ENCODE results near the gene SLC1A4. TPM values are rescaled to one million over a fixed set of nuclear protein-coding genes. Genes with fewer than 3 reads are reported as not detected.
"Not testable (repeated sequence)": the region's sequence is repeated elsewhere in the genome, so short reads cannot be mapped to it uniquely, and the experiment has no call there.

The SLC1A4 gene
- total RNA-seq, 2 donors from 2014 or later, result 24.2 to 33.8 TPM

- H3K9me3 ChIP-seq, result no peaks in the 10 kb centered on the region
- DNase-seq (ENCODE audit: low spot score) (no peak), ATAC-seq (ENCODE audit: insufficient number of reproducible peaks, low FRiP score, low read depth) (no peak)
- no peaks in the 10 kb centered on the region for H3K27me3 ChIP-seq (replicated peaks; ENCODE audit: insufficient read depth)
- no peak overlapping the region for H3K27ac ChIP-seq
- no peak overlapping the region for H3K4me3 ChIP-seq
- no peaks in the 10 kb centered on the region for H3K36me3 ChIP-seq
- TF ChIP-seq CTCF (IDR thresholded peaks at IDR 0.05), result no peak
- H3K4me1 ChIP-seq (ENCODE audit: control insufficient read depth in 1 of 2, low read depth in 2 of 2), result peaks cover 0 to 15% of the 10 kb centered on the region in 2 donors
Measured at GRCh38 chr2:65033178-65033577, 44.0 kb downstream of the SLC1A4 start.

GRCh38 chr2:65033667-65034066 lies 44.5 kb downstream of the SLC1A4 start:
- not testable (repeated sequence) for H3K9me3 ChIP-seq; H3K27ac ChIP-seq; H3K27me3 ChIP-seq (replicated peaks; ENCODE audit: insufficient read depth); H3K4me3 ChIP-seq; ATAC-seq (ENCODE audit: insufficient number of reproducible peaks, low FRiP score, low read depth); H3K36me3 ChIP-seq; DNase-seq (ENCODE audit: low spot score)
- H3K4me1 ChIP-seq (ENCODE audit: control insufficient read depth in 1 of 2, low read depth in 2 of 2), result peaks cover 0 to 14% of the 10 kb centered on the region in 2 donors

GRCh38 chr2:65035351-65035943 lies 46.2 kb downstream of the SLC1A4 start:
- no peak for ATAC-seq (ENCODE audit: insufficient number of reproducible peaks, low FRiP score, low read depth)
- H3K36me3 ChIP-seq, result no peaks in the 10 kb centered on the region
- H3K4me1 ChIP-seq (ENCODE audit: control insufficient read depth in 1 of 2, low read depth in 2 of 2), result peaks cover 0 to 14% of the 10 kb centered on the region in 2 donors
- DNase-seq (ENCODE audit: low spot score), result no peak
- no peak overlapping the region for H3K4me3 ChIP-seq
- no peaks in the 10 kb centered on the region for H3K27me3 ChIP-seq (replicated peaks; ENCODE audit: insufficient read depth)
- no peak for TF ChIP-seq CTCF (IDR thresholded peaks at IDR 0.05)
- no peaks in the 10 kb centered on the region for H3K9me3 ChIP-seq
- no peak overlapping the region for H3K27ac ChIP-seq

- peaks cover 0 to 4% of the 10 kb centered on the region in 2 donors for H3K4me1 ChIP-seq (ENCODE audit: control insufficient read depth in 1 of 2, low read depth in 2 of 2)
- no peak for ATAC-seq (ENCODE audit: insufficient number of reproducible peaks, low FRiP score, low read depth)
- H3K27ac ChIP-seq, result no peak overlapping the region
- no peak for TF ChIP-seq CTCF (IDR thresholded peaks at IDR 0.05)
- no peaks in the 10 kb centered on the region for H3K9me3 ChIP-seq
- no peak overlapping the region for H3K4me3 ChIP-seq
- H3K36me3 ChIP-seq, result no peaks in the 10 kb centered on the region
- no peak for DNase-seq (ENCODE audit: low spot score)
- H3K27me3 ChIP-seq (replicated peaks; ENCODE audit: insufficient read depth), result no peaks in the 10 kb centered on the region
Measured at GRCh38 chr2:65037178-65037577, 48.0 kb downstream of the SLC1A4 start.

- no peak for TF ChIP-seq CTCF (IDR thresholded peaks at IDR 0.05)
- Histone ChIP-seq H3K9me3 (no peaks in the 10 kb centered on the region), H3K27me3 (replicated peaks; ENCODE audit: insufficient read depth) (no peaks in the 10 kb centered on the region), H3K27ac (no peak overlapping the region), H3K4me1 (ENCODE audit: control insufficient read depth in 1 of 2, low read depth in 2 of 2) (no peaks in the 10 kb centered on the region), H3K4me3 (no peak overlapping the region), H3K36me3 (no peaks in the 10 kb centered on the region)
- ATAC-seq (ENCODE audit: insufficient number of reproducible peaks, low FRiP score, low read depth) (no peak), DNase-seq (ENCODE audit: low spot score) (no peak)
Measured at GRCh38 chr2:65039640-65040039, 50.4 kb downstream of the SLC1A4 start.
